Measurements from ENCODE around the gene LGALS16.
"Not testable (repeated sequence)": the region's sequence is repeated elsewhere in the genome, so short reads cannot be mapped to it uniquely, and the experiment has no call there.

The LGALS16 gene

GRCh38 chr19:39677961-39678889 lies 22.5 kb downstream of the LGALS16 start:
- no peaks in the 10 kb centered on the region for H3K4me1 ChIP-seq (ENCODE audit: control insufficient read depth, insufficient read depth, low read length)
- H3K27me3 ChIP-seq (ENCODE audit: control insufficient read depth, insufficient read depth, low read length), result peaks cover 23% of the 10 kb centered on the region
- no peaks in the 10 kb centered on the region for H3K36me3 ChIP-seq (ENCODE audit: insufficient read depth, low read length)
- no peak overlapping the region for H3K4me2 ChIP-seq (ENCODE audit: low read length)
- no peak overlapping the region for H3K4me3 ChIP-seq (ENCODE audit: low read length)
- no peak overlapping the region for H3K9ac ChIP-seq (ENCODE audit: low read depth, low read length)
- no peaks in the 10 kb centered on the region for H3K9me3 ChIP-seq (replicated peaks; ENCODE audit: low read length)

GRCh38 chr19:39679056-39679790 lies 23.5 kb downstream of the LGALS16 start:
- no peaks in the 10 kb centered on the region for H3K36me3 ChIP-seq (ENCODE audit: insufficient read depth, low read length)
- H3K9me3 ChIP-seq (replicated peaks; ENCODE audit: low read length), result no peaks in the 10 kb centered on the region
- H3K27me3 ChIP-seq (ENCODE audit: control insufficient read depth, insufficient read depth, low read length), result peaks cover 19% of the 10 kb centered on the region
- H3K4me3 ChIP-seq (ENCODE audit: low read length), result no peak overlapping the region
- H3K4me2 ChIP-seq (ENCODE audit: low read length), result no peak overlapping the region
- H3K9ac ChIP-seq (ENCODE audit: low read depth, low read length), result no peak overlapping the region
- H3K4me1 ChIP-seq (ENCODE audit: control insufficient read depth, insufficient read depth, low read length), result no peaks in the 10 kb centered on the region

- Histone ChIP-seq H3K4me3 (ENCODE audit: low read length) (no peak overlapping the region), H3K9ac (ENCODE audit: low read depth, low read length) (no peak overlapping the region), H3K27me3 (ENCODE audit: control insufficient read depth, insufficient read depth, low read length) (peaks cover 19% of the 10 kb centered on the region), H3K4me2 (ENCODE audit: low read length) (no peak overlapping the region), H3K4me1 (ENCODE audit: control insufficient read depth, insufficient read depth, low read length) (no peaks in the 10 kb centered on the region), H3K9me3 (replicated peaks; ENCODE audit: low read length) (no peaks in the 10 kb centered on the region), H3K36me3 (ENCODE audit: insufficient read depth, low read length) (no peaks in the 10 kb centered on the region)
These were observed 24.1 kb downstream of the LGALS16 start for GRCh38 chr19:39679791-39680168.

GRCh38 chr19:39680593-39680992 lies 24.9 kb downstream of the LGALS16 start:
- Histone ChIP-seq H3K27me3 (ENCODE audit: control insufficient read depth, insufficient read depth, low read length) (peaks cover 14% of the 10 kb centered on the region), H3K36me3 (ENCODE audit: insufficient read depth, low read length) (no peaks in the 10 kb centered on the region), H3K9me3 (replicated peaks; ENCODE audit: low read length) (no peaks in the 10 kb centered on the region), H3K4me1 (ENCODE audit: control insufficient read depth, insufficient read depth, low read length) (no peaks in the 10 kb centered on the region), H3K4me2 (ENCODE audit: low read length) (no peak overlapping the region), H3K4me3 (ENCODE audit: low read length) (no peak overlapping the region), H3K9ac (ENCODE audit: low read depth, low read length) (no peak overlapping the region)

GRCh38 chr19:39681416-39681815 lies 25.7 kb downstream of the LGALS16 start:
- Histone ChIP-seq H3K4me1 (ENCODE audit: control insufficient read depth, insufficient read depth, low read length) (no peaks in the 10 kb centered on the region), H3K9me3 (replicated peaks; ENCODE audit: low read length) (no peaks in the 10 kb centered on the region)

GRCh38 chr19:39684267-39684666 lies 28.6 kb downstream of the LGALS16 start:
- Histone ChIP-seq H3K4me1 (ENCODE audit: control insufficient read depth, insufficient read depth, low read length) (no peaks in the 10 kb centered on the region), H3K4me3 (ENCODE audit: low read length) (no peak overlapping the region), H3K9ac (ENCODE audit: low read depth, low read length) (no peak overlapping the region), H3K36me3 (ENCODE audit: insufficient read depth, low read length) (no peaks in the 10 kb centered on the region), H3K27me3 (ENCODE audit: control insufficient read depth, insufficient read depth, low read length) (no peaks in the 10 kb centered on the region), H3K9me3 (replicated peaks; ENCODE audit: low read length) (no peaks in the 10 kb centered on the region), H3K4me2 (ENCODE audit: low read length) (no peak overlapping the region)

More at GRCh38 chr19:39681416-39681815, 25.7 kb downstream of the LGALS16 start:
- Histone ChIP-seq H3K4me3 (ENCODE audit: low read length) (no peak overlapping the region), H3K27me3 (ENCODE audit: control insufficient read depth, insufficient read depth, low read length) (peaks cover 14% of the 10 kb centered on the region), H3K36me3 (ENCODE audit: insufficient read depth, low read length) (no peaks in the 10 kb centered on the region), H3K4me2 (ENCODE audit: low read length) (no peak overlapping the region), H3K9ac (ENCODE audit: low read depth, low read length) (no peak overlapping the region)

- Histone ChIP-seq H3K4me1 (ENCODE audit: control insufficient read depth, insufficient read depth, low read length) (no peaks in the 10 kb centered on the region), H3K9ac (ENCODE audit: low read depth, low read length) (no peak overlapping the region), H3K4me3 (ENCODE audit: low read length) (no peak overlapping the region), H3K36me3 (ENCODE audit: insufficient read depth, low read length) (no peaks in the 10 kb centered on the region), H3K9me3 (replicated peaks; ENCODE audit: low read length) (no peaks in the 10 kb centered on the region), H3K4me2 (ENCODE audit: low read length) (no peak overlapping the region), H3K27me3 (ENCODE audit: control insufficient read depth, insufficient read depth, low read length) (no peaks in the 10 kb centered on the region)
These were observed 31.0 kb downstream of the LGALS16 start for GRCh38 chr19:39686739-39687138.

GRCh38 chr19:39688637-39689036 lies 32.9 kb downstream of the LGALS16 start:
- not testable (repeated sequence) for H3K4me1 ChIP-seq (ENCODE audit: control insufficient read depth, insufficient read depth, low read length); H3K36me3 ChIP-seq (ENCODE audit: insufficient read depth, low read length); H3K4me3 ChIP-seq (ENCODE audit: low read length); H3K27me3 ChIP-seq (ENCODE audit: control insufficient read depth, insufficient read depth, low read length); H3K9me3 ChIP-seq (replicated peaks; ENCODE audit: low read length); H3K9ac ChIP-seq (ENCODE audit: low read depth, low read length); H3K4me2 ChIP-seq (ENCODE audit: low read length)

- Histone ChIP-seq H3K4me1 (ENCODE audit: control insufficient read depth, insufficient read depth, low read length) (no peaks in the 10 kb centered on the region), H3K4me3 (ENCODE audit: low read length) (no peak overlapping the region), H3K36me3 (ENCODE audit: insufficient read depth, low read length) (no peaks in the 10 kb centered on the region), H3K27me3 (ENCODE audit: control insufficient read depth, insufficient read depth, low read length) (peaks cover 16% of the 10 kb centered on the region), H3K9ac (ENCODE audit: low read depth, low read length) (no peak overlapping the region), H3K9me3 (replicated peaks; ENCODE audit: low read length) (no peaks in the 10 kb centered on the region), H3K4me2 (ENCODE audit: low read length) (no peak overlapping the region)
These were observed 36.5 kb downstream of the LGALS16 start for GRCh38 chr19:39692166-39692565.

- H3K27me3 ChIP-seq (ENCODE audit: control insufficient read depth, insufficient read depth, low read length), result peaks cover 16% of the 10 kb centered on the region
- no peak overlapping the region for H3K9ac ChIP-seq (ENCODE audit: low read depth, low read length)
- H3K36me3 ChIP-seq (ENCODE audit: insufficient read depth, low read length), result no peaks in the 10 kb centered on the region
- no peaks in the 10 kb centered on the region for H3K4me1 ChIP-seq (ENCODE audit: control insufficient read depth, insufficient read depth, low read length)
- H3K9me3 ChIP-seq (replicated peaks; ENCODE audit: low read length), result no peaks in the 10 kb centered on the region
- H3K4me3 ChIP-seq (ENCODE audit: low read length), result no peak overlapping the region
- H3K4me2 ChIP-seq (ENCODE audit: low read length), result no peak overlapping the region
These were observed 37.1 kb downstream of the LGALS16 start for GRCh38 chr19:39692822-39693221.

- Histone ChIP-seq H3K9ac (ENCODE audit: low read depth, low read length) (no peak overlapping the region), H3K9me3 (replicated peaks; ENCODE audit: low read length) (no peaks in the 10 kb centered on the region), H3K4me2 (ENCODE audit: low read length) (no peak overlapping the region), H3K4me1 (ENCODE audit: control insufficient read depth, insufficient read depth, low read length) (no peaks in the 10 kb centered on the region), H3K4me3 (ENCODE audit: low read length) (no peak overlapping the region), H3K27me3 (ENCODE audit: control insufficient read depth, insufficient read depth, low read length) (peaks cover 20% of the 10 kb centered on the region), H3K36me3 (ENCODE audit: insufficient read depth, low read length) (no peaks in the 10 kb centered on the region)
These were observed 40.0 kb downstream of the LGALS16 start for GRCh38 chr19:39695759-39696158.

All from skeletal muscle satellite cell (primary cell).